ENCODE results near the gene SIPA1L3. TPM values are rescaled to one million over a fixed set of nuclear protein-coding genes. Genes with fewer than 3 reads are reported as not detected.

SIPA1L3 gene
- total and polyA plus RNA-seq, 2 of the 13 experiments (the other 11 are each of a cell fraction or from before 2014, with no cell fraction given), result 5.5 to 7.7 TPM

DNA sequence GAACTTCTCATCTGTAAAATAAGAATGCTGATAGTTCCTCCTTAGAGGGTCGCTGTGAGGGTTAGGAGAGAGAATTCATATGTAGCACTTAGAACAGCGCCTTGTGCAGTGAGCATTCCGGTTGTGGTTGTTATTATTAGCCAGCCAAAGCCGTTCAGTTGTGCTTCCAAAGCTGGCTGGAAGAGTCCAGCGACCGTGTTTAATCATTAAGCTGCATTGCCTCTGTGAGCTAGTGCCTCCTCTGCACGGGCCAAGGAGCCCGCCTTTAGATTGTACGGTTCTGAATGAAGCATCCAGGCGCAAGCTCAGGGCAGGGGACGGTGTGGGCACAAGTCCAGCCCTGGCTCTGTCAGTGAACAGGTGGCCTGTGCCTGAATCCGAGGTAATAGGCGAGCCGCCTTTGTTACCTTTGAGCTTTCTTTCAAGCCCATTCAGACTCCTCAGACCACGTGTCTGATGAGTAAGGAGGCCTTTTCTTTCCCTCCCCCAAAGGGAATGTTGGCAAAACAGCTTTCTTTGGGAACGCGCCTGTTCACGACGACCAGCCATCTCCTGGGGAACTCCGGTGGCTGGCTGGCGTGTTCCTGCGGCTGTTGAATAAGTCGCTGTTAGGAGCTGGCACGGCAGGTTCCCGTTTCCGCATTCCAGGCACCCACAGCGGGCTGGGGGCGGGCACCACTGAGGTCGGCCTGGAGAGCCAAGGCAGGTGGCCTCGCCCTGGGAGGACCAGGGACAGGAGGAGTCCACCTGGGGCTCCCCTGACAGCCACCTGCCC, 25.1 kb downstream of the SIPA1L3 start (continued):
- TF ChIP-seq SMYD3 (CRISPR knock-in tag; IDR thresholded peaks at IDR 0.05) (no peak), MEIS2 (CRISPR knock-in tag; IDR thresholded peaks at IDR 0.05) (no peak), MAZ (IDR thresholded peaks at IDR 0.05; ENCODE audit: borderline replicate concordance, low read depth, low read length) (0 out of 2 replicates have a peak, but pooled peaks have one; percentile 33), MAZ (CRISPR knock-in tag; IDR thresholded peaks at IDR 0.05; ENCODE audit: low read depth) (0 out of 2 replicates have a peak, but pooled peaks have one; percentile 28), HCFC1 (IDR thresholded peaks at IDR 0.05; ENCODE audit: low read depth, low read length) (no peak), ZBTB1 (CRISPR knock-in tag; IDR thresholded peaks at IDR 0.05; ENCODE audit: borderline replicate concordance) (no peak), RXRA (CRISPR knock-in tag; IDR thresholded peaks at IDR 0.05) (peak; percentile 70), NONO (IDR thresholded peaks at IDR 0.05) (no peak), NONO (CRISPR knock-in tag; conservative IDR thresholded peaks at IDR 0.05) (no peak), ZNF432 (CRISPR knock-in tag; IDR thresholded peaks at IDR 0.05; ENCODE audit: borderline replicate concordance) (no peak), CHD2 (IDR thresholded peaks at IDR 0.05; ENCODE audit: low read depth, low read length) (no peak), REL (CRISPR knock-in tag; conservative IDR thresholded peaks at IDR 0.05) (no peak), ZNF550 (CRISPR knock-in tag; IDR thresholded peaks at IDR 0.05; ENCODE audit: borderline replicate concordance) (peak; percentile 90; the same call in 1 of the 2 replicates), ZNF276 (CRISPR knock-in tag; IDR thresholded peaks at IDR 0.05; ENCODE audit: low read depth) (no peak)
- TF ChIP-seq, protein P1, sequence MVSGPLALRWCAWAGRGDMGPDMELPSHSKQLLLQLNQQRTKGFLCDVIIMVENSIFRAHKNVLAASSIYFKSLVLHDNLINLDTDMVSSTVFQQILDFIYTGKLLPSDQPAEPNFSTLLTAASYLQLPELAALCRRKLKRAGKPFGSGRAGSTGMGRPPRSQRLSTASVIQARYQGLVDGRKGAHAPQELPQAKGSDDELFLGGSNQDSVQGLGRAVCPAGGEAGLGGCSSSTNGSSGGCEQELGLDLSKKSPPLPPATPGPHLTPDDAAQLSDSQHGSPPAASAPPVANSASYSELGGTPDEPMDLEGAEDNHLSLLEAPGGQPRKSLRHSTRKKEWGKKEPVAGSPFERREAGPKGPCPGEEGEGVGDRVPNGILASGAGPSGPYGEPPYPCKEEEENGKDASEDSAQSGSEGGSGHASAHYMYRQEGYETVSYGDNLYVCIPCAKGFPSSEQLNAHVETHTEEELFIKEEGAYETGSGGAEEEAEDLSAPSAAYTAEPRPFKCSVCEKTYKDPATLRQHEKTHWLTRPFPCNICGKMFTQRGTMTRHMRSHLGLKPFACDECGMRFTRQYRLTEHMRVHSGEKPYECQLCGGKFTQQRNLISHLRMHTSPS (CRISPR knock-in tag; IDR thresholded peaks at IDR 0.05; ENCODE audit: low read depth), result peak; percentile 92
- TF ChIP-seq, protein P2, sequence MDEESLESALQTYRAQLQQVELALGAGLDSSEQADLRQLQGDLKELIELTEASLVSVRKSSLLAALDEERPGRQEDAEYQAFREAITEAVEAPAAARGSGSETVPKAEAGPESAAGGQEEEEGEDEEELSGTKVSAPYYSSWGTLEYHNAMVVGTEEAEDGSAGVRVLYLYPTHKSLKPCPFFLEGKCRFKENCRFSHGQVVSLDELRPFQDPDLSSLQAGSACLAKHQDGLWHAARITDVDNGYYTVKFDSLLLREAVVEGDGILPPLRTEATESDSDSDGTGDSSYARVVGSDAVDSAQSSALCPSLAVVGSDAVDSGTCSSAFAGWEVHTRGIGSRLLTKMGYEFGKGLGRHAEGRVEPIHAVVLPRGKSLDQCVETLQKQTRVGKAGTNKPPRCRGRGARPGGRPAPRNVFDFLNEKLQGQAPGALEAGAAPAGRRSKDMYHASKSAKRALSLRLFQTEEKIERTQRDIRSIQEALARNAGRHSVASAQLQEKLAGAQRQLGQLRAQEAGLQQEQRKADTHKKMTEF (CRISPR knock-in tag; IDR thresholded peaks at IDR 0.05), result peak; percentile 77; the same call in 1 of the 2 replicates
- TF ChIP-seq, protein P3, sequence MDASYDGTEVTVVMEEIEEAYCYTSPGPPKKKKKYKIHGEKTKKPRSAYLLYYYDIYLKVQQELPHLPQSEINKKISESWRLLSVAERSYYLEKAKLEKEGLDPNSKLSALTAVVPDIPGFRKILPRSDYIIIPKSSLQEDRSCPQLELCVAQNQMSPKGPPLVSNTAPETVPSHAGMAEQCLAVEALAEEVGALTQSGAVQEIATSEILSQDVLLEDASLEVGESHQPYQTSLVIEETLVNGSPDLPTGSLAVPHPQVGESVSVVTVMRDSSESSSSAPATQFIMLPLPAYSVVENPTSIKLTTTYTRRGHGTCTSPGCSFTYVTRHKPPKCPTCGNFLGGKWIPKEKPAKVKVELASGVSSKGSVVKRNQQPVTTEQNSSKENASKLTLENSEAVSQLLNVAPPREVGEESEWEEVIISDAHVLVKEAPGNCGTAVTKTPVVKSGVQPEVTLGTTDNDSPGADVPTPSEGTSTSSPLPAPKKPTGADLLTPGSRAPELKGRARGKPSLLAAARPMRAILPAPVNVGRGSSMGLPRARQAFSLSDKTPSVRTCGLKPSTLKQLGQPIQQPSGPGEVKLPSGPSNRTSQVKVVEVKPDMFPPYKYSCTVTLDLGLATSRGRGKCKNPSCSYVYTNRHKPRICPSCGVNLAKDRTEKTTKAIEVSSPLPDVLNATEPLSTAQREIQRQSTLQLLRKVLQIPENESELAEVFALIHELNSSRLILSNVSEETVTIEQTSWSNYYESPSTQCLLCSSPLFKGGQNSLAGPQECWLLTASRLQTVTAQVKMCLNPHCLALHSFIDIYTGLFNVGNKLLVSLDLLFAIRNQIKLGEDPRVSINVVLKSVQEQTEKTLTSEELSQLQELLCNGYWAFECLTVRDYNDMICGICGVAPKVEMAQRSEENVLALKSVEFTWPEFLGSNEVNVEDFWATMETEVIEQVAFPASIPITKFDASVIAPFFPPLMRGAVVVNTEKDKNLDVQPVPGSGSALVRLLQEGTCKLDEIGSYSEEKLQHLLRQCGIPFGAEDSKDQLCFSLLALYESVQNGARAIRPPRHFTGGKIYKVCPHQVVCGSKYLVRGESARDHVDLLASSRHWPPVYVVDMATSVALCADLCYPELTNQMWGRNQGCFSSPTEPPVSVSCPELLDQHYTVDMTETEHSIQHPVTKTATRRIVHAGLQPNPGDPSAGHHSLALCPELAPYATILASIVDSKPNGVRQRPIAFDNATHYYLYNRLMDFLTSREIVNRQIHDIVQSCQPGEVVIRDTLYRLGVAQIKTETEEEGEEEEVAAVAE (CRISPR knock-in tag; IDR thresholded peaks at IDR 0.05; ENCODE audit: borderline replicate concordance), result peak; percentile 25; the same call in 1 of the 2 replicates
